GM18873 (cell line): ENCODE data around the gene PNPLA6.

Experiments
- ATAC-seq: cut with Tn5 transposase; IDR thresholded peaks from one replicate; pipeline ENCODE4 v1.9.1; 2021; ENCODE audit warnings: mild to moderate bottlenecking, moderate library complexity, moderate number of reproducible peaks; ENCODE audit not compliant: unreplicated experiment, low FRiP score

PNPLA6 gene

DNA sequence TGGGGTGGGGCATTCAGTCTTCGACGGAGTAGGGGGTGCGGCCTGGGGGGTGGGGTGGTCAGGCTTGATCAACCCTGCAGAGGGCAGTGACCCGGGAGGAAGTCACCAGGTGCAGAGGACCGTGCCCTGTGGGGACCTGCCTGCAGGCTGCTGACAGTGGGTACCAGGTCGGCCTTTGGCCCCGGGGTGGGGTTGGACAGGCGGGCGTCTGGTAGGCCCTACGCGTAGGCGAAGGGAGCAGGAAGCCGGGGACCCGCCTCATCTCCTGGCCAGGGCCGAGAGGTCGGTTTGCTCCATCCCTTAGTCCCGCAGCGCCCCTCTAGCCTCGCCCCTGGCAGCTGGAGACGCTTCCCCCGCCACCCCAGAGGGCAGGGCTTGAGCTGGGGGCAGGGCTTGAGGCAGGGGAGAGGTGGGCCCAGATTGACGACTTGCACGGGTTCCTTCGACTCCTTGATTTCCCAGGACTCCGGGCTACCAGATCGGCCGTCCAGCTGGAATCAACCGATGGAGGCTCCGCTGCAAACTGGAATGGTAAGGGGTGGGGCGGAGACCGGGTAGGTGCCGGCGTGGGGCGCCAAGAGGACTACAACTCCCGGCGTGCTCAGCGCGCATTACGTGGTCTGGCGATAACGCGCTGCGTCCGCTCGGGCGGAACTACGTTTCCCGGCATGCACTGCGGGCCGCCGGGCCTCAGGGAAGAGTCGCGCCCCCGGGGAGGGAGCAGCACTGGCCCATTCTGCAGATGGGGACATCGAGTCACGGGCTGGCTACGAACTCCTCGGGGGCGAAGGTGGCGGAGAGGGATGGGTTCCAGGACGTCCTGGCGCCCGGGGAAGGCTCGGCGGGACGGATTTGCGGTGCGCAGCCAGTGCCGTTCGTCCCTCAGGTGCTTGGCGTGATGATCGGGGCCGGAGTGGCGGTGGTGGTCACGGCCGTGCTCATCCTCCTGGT is at the start of gene PNPLA6:
Gene PNPLA6 (plus strand): TSS at position 671 of the 951 bp plus-strand sequence. CDS start 72 bp downstream, at position 743.
- ATAC-seq = peak; percentile 65

DNA sequence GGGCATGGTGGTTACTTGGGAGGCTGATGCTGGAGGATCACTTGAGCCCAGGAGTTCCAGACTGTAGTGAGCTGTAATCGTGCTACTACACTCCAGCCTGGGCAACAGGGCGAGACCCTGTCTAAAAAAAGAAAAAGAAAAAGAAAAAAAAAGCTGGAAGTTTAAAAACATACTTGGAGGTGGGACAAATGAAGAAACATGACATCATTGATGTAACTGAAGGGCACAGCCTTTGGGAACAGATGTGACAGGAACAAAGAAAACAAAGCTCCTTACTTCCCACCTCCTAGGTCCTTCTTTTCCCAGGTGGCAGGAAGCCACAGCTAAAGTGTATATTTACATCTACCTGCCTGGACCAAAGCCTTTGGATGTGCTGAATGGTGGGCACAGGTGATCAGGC is 48.6 kb upstream of the PNPLA6 start:
- ATAC-seq = no peak

DNA sequence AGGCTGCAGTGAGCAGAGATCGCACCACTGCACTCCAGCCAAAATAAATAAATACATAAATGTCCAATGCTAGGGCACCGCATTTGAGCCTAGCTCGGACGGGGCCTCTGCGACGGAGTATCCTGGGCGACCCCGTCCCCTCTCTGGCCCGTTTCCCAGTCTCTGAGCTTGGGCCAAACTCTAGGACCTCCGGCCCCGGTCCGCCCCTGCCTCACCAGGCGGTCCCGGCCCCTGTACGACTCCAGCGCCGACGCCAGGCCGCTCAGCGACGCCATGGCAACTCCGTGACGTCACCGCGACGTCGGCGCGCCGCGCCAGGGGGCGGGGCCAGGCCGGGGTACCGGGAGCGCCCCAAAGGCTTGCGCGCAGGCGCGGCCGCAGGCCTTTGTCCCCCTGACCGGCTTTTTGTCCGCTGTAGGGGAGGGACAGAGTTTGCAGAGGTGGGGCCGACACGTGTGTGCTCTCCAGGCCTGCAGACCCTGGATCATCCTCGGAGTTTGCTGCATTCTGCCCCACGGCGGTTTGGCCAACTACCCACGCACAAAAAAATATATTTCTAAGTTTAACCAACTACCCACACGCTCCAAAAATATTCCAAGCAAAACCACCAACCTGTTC is 46.7 kb upstream of the PNPLA6 start, which contains the start of gene PEX11G:
Gene PEX11G (minus strand): TSS at position 300 of the 618 bp plus-strand sequence. CDS start 25 bp downstream, at position 275.
- no peak for ATAC-seq

DNA sequence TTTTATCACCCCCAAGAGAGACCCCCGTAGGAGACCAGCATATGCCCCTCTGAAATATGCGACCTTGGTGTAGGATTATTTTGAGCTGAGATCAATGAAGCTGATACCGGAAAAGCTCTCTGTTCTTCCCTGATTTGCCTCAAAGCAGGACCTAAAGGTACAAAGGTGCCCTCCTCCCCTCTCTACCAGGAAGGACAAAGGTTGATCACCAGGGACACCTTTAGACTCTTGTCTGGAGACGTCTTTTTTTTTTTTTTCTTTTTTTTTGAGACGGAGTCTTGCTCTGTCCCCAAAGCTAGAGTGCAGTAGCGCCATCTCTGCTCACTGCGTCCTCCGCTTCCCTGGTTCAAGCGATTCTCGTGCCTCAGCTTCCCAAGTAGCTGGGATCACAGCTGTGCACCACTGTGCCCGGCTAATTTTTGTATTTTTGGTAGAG is 45.9 kb upstream of the PNPLA6 start:
- no peak for ATAC-seq

DNA sequence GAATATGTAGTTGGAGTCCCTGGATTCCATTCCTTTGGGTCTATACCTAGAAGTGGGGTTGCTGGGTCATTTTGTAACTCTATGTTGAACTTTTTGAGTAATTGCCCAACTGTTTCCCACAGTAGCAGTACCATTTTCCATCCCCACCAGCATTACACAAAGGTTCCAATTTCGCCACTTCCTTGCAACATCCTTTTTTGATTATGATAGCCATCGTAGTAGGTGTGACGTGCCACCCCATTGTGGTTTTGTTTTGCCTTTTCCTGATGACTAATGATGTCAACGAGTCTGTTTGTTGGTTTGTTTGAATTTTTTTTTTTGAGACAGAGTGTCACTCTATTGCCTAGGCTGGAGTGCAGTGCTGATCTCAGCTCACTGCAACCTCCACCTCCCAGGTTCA is 43.4 kb upstream of the PNPLA6 start:
- ATAC-seq = no peak

DNA sequence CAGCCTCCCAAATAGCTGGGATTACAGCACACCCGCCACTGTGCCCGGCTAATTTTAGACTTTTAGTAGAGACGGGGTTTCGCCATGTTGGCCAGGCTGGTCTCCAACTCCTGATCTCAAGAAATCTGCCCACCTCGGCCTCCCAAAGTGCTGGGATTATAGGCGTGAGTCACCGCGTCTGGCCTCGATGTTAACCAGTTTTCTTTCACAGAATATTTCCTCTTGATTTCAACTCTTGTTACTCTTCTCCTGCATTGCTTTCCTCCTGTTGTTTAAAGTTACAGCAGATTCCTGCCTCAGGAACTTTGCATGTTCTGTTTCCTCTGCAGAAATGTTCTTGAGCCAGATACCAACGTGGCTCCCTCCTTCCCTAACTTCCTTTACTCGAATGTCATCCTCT is 43.0 kb upstream of the PNPLA6 start:
- no peak for ATAC-seq

DNA sequence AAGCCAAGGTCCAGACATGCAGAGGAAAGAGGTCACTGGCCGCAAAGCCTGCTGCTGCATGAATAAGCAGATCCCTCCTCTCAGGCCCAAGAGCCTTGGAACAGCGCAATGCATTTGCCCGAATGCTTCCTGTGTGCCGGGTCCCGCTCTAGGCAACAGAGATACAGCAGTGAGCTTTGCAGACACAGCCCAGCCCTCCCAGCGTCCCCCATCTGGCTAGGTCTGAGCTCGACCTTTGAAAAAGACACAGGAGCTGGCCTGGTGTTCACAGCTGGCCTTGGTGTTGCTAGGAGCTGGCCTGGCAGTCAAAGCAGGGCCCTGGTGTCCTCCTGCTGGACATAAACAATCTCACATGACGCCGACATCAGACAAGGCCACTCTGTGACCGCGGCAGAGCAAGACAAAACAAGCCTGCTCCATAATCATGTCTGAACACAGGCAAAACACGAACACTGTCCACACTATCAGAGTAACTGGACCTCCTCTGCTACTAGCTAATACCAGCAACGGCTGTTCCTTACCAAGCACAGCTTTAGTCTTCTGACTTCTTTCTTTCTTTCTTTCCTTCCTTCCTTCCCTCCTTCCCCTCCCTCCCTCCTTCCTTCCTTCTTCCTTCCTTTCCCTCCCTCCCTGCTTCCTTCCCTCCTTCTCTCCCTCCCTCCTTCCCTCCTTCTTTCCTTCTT is 41.0 kb upstream of the PNPLA6 start:
- no peak for ATAC-seq

DNA sequence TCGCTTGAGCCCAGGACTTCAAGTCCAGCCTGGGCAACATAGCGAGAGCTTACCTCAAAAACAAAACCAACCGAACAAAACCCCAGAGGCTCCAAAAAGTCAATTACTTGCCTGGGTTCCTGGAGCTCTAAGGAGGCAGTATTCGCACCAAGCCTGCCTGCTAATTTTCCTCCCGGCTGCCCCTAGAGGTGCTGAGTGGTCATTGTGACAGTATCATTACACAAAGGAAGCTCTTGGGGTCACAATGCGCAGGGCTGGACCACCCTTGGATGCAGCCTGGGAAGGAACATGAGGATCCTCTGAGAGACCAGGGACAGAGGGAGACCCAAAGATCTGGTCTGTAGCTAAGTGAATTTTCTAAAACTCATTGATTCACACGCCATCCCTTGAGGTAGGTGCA is 38.2 kb upstream of the PNPLA6 start:
- ATAC-seq = no peak

DNA sequence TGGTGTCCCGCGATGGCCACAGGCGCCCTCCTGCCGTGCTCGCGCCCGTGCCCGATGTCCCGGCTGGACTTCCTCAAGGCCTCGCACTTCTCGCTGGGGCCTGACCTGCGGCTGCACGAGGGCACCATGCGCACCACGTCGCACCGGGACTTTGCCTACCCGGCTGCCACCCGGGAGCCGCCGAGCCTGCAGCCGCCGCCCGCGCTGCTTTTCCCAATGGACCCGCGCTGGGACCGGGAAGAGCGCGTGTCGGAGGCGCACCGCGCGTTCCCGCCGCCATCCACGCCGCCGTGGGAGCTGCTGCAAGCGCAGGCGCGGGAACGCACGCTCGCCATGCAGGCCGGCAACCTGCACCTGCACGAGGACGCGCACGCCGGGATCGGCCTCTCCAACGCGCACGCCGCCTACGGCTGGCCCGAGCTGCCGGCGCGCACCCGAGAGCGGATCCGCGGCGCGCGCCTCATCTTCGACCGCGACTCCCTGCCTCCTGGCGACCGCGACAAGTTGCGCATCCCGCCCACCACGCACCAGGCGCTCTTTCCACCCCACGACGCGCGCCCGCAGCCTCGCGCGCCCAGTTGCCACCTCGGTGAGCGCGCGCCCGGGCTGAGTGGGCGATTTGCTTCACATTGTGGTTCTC is 34.6 kb upstream of the PNPLA6 start:
- ATAC-seq = no peak

DNA sequence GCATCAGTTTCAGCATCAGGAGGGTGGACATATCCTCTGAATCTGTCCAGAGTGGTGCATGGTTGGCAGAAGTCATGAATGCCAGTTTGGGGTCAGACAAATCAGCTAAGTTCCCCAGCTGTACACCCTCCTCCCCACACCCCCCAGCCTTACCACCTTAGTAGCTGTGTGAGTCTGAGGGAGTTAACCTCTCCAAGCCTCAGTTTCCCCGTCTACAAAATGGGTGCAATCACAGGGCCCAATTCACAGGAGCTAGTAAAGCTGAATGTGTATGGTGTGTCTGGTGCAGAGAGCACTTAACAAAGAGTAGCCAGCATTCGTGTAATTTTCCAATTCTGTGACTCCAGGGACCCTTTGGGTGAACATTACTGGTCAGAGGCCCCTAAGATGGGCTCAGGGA is 33.0 kb upstream of the PNPLA6 start:
- ATAC-seq = no peak

DNA sequence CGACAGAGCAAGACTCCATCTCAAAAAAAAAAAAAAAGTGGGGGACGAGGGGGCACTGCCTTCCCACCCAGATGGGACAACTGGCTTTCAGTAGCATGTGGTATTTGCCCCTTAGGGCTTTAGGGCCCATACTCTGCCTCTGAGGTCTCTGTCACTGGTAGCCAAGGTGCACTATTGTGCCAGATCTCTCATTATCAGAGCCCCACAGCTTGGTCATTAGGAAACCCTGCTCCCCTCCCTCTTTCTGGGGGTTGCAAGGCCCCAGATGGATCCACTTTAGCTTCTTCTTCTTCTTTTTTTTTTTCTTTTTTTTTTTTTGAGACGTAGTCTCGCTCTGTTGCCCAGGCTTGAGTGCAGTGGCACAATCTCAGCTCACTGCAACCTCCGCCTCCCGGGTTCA is 30.8 kb upstream of the PNPLA6 start:
- ATAC-seq = no peak

DNA sequence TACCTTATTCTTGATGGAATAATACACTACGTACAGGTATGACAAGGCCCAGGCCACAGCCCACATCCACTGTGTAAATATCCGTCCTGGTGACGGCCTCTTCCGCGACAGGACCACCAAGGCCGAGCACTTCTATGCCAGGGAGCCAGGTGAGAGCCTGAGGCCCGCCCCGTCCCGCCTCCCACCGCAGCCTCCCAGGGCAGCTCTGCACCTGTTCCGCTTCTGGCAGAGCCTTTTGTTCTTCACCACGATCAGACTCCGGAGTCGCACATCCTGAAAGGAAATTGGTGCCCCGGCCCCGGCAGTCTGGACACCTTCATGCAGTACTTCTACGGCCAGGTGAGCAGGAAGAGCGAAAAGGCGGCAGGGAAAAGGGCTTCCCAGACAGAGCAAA is 30.2 kb upstream of the PNPLA6 start:
- ATAC-seq = no peak

DNA sequence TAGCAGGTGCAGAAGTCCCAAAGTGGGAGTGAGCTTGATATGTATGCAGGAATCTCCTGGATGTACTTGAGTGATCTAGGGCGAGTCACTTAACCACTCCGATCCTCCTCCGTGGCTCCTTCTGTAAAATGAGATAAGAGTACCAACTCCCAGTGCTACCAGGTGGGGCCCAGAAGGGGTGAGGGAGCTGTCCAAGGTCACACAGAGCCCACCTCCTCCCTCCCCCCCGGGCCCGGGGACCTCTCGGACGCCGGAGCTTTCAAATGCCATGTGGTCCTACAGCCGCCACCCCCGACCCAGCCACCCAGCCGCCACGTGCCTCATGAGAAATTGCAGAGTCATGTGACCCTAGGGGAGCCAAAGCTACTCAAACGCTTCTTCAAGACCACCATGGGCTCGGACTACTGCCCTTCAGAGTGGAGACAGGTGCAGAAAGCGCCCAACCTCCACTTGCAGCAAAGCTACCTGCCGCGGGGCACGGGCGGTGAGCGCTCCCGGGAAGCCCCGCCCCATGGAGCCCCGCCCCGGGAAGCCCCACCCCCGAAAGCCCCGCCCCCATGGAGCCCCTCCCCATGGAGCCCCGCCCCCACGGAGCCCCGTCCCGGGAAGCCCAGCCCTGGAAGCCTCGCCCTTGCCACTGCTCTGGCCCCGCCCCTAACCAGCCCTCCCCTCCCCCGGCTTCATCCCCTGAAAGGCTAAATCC is 29.7 kb upstream of the PNPLA6 start:
- no peak for ATAC-seq

DNA sequence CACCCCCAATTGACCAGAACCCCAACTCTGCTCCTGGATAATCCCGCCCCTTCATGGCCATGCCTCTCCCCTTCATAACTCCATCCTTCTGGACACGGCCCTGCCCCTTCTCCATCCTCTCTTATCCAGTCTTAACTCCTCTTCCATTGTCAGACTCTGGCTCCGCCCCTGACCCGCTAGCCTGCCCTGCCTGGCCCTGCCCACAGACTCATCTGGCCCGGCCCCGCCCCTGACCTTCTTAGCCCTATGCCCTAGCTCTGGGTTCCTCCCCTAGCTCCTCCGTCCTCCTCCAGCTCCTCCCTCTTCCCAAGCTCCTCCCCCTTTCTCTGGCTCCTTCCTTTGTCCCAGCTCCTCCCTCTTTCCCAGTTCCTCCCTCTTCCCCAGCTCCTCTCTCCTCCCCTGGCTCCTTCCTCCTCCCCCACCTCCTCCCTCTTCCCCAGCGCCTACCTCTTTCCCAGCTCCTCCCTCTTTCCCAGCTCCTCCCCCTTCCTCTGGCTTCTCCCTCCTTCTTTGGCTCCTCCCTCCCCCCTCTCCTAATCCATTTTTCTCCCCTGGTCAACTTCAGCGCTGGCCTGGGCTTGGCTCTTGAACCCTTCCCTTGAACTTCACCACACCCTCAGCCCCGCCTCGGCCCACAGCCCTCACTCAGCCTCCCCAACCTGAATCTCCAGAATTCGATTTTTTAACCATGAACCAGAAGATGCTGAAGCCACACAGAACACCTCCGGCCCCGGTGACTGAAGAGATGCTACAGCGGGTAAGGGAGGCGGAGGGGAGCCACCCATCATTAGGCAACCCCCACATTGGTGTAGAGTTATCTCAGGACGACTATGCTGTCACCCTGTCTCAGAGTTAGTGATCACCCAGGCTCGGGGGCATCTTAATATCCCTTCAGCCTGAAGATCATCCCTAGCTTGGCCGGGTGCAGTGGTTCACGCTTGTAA is 28.9 kb upstream of the PNPLA6 start:
- ATAC-seq = no peak

DNA sequence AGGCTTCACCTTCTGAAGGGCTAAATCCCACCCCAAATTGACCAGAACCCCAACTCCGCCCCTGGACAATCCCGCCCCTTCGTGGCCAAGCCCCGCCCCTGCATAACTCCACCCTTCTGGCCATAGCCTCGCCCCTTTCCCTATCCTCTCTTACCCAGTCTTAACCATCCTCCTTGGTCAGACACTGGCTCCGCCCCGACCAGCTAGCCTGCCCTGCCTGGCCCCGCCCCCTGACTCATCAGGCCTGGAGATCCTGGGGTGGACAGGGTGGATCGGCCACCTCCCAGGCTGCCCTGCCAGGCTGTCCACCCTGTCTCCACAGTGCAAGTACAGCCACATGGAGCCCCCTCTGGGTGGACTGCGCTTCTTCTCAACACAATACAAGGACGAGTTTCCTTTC is 27.6 kb upstream of the PNPLA6 start:
- no peak for ATAC-seq

DNA sequence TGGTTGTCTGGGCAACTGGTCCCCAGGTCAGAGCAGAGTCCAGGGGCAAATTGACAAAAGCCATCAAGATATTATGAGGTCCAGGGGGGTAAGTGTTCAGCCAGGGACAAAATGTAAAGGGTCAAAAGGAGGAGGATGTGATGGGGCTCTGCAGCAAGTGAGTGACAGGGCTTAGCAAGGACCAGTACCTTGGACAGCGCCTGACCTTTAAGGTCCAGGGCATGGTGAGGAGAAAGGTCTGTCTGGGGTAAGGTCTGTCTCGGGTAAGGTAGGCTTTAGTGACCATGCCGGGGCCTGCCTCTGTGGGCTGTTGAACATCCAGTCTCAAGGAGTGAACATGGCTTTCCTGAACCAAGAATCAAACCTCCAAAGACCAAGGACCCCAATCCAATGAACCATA is 25.9 kb upstream of the PNPLA6 start:
- no peak for ATAC-seq

DNA sequence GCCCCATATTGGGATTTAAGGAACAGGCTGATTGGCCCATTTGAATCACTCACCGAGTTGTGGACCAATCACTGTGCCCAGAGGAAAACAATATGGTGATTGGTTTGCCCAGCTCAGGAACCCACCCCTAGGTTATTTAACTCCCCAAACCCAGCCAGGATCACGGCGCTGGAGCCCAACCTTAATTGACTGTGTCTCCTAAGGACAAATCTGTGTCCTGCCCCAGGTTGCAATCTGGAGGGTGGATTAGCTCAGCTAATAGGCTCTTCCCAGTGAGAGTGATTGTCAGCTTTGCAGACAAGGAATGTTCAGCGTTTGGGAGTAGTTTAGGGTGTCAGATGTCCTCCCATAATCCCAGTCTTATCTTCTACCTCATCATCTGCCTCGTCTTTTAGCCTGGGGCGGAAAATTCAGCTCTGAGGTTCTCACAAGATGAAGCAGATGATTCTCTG is 23.1 kb upstream of the PNPLA6 start:
- ATAC-seq = no peak

DNA sequence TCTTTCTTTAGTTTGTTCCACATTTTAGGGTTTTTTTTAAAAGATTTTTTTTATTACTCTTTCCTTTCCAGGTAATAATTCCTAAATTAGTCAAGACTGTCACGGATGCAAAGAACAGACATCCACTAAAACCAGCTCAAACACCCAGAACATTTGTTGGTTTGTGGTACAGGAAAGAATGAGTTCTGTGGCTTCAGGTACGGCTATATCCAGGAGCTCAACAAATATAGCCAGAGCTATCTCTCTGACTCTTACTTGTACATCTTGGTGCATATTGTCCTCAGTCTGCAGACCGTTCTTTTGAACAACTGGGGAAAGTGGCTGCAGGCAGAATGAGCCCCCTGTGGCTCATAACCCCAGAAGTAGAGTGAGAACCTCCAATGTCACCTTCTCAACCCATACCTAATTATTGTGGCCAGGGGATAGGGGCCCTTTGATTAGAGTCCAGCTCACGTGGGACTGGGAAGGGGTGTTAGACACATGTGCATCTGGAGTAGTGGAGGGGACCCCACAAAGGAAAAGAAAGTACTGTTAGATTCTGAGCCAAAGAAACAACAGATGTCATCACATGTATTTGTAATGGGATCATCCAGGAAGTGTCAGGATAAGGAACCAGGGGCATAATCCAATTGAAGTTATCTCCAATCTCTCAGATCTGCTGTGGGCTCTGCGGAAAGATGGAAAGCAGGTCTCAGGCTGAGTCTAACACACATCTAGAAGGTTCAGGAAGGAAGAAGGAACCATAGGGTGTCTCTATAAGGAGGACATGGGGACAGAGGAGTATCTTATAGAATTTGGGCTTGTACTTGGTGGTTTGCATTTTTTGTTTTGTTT is 21.5 kb upstream of the PNPLA6 start:
- no peak for ATAC-seq
